GM18858 (cell line): ENCODE results near the gene THAP6.

Source experiments
- ATAC-seq: cut with Tn5 transposase; IDR thresholded peaks from one replicate; pipeline ENCODE4 v1.9.1; 2021; ENCODE audit not compliant: unreplicated experiment

THAP6 gene

DNA sequence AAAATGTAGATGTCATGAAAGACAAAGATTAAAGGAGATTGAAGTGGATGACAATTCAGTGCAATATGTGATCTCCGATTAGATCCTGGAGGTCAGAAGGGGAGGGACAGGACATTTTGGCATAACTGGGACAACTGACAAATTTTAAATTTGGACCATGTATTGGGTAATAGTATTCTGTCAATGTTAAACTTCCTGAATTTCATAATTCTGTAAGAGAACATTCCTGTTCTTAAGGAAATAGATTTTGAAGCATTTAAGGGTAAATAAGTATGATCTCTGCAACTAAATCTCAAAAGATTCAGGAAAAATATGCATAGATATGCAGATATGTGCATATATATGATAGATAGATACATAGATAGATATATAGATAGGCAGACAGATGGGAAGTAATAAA, 52.6 kb downstream of the THAP6 start:
- ATAC-seq, result no peak

DNA sequence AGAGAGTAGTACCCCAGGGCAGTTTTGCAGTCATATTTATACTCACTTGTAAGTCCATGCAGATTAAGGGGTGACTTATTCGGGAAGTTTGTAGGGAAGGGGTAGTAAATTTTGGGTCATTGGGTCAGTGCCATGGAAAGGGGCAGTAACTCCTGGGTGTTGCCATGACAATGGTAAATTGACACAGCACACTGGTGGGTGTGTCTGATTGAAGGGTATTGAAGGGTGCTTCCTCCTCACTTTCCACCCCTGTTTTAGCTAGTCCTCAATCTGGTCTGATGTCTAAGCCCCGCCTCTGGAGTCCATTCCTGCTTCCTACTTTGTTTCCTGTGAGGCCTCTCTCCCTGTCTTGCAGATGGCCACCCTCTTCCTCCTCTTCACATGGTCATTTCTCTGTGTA, 53.5 kb downstream of the THAP6 start:
- ATAC-seq, result no peak
